HG03520 (cell line): ENCODE measurements around the gene TNRC18.
"Not testable (repeated sequence)": the region's sequence is repeated elsewhere in the genome, so short reads cannot be mapped to it uniquely, and the experiment has no call there.

Experiments used
- ATAC-seq: cut with Tn5 transposase; IDR thresholded peaks from one replicate; pipeline ENCODE4 v1.9.1; 2021; ENCODE audit warnings: mild to moderate bottlenecking, moderate library complexity; ENCODE audit not compliant: unreplicated experiment

Gene TNRC18

GRCh38 chr7:5350600-5351385 is 72.8 kb downstream of the TNRC18 start:
- ATAC-seq: no peak

- no peak for ATAC-seq
These were observed 73.5 kb downstream of the TNRC18 start for GRCh38 chr7:5350174-5350463.

- no peak for ATAC-seq
These were observed 74.0 kb downstream of the TNRC18 start for GRCh38 chr7:5349437-5350173.

- no peak for ATAC-seq
These were observed 74.6 kb downstream of the TNRC18 start for GRCh38 chr7:5349005-5349380.

GRCh38 chr7:5348134-5349004 is 75.3 kb downstream of the TNRC18 start:
- ATAC-seq: no peak

- ATAC-seq: no peak
These were observed 78.0 kb downstream of the TNRC18 start for GRCh38 chr7:5345671-5346070.

- no peak for ATAC-seq
These were observed 78.5 kb downstream of the TNRC18 start for GRCh38 chr7:5345171-5345570.

GRCh38 chr7:5344342-5344741 is 79.3 kb downstream of the TNRC18 start:
- ATAC-seq: no peak

GRCh38 chr7:5343884-5344283 is 79.8 kb downstream of the TNRC18 start:
- no peak for ATAC-seq

GRCh38 chr7:5342631-5343030 is 81.0 kb downstream of the TNRC18 start:
- ATAC-seq: no peak

GRCh38 chr7:5339955-5340354 is 83.7 kb downstream of the TNRC18 start:
- no peak for ATAC-seq

GRCh38 chr7:5337047-5337446 is 86.6 kb downstream of the TNRC18 start:
- no peak for ATAC-seq

GRCh38 chr7:5334671-5335070 is 89.0 kb downstream of the TNRC18 start:
- no peak for ATAC-seq

- ATAC-seq: no peak
These were observed 90.3 kb downstream of the TNRC18 start for GRCh38 chr7:5333121-5334045.

GRCh38 chr7:5332579-5332978 is 91.1 kb downstream of the TNRC18 start:
- no peak for ATAC-seq

GRCh38 chr7:5330288-5330687 is 93.3 kb downstream of the TNRC18 start:
- no peak for ATAC-seq

- no peak for ATAC-seq
These were observed 98.7 kb downstream of the TNRC18 start for GRCh38 chr7:5324961-5325360.

- not testable (repeated sequence) for ATAC-seq
These were observed 99.5 kb downstream of the TNRC18 start for GRCh38 chr7:5323800-5324781.

- no peak for ATAC-seq
These were observed 100.8 kb downstream of the TNRC18 start for GRCh38 chr7:5322621-5323410.
